Glomerular visceral epithelial cell (primary cell): Measurements from ENCODE around the gene GH2.
"Not testable (repeated sequence)": the region's sequence is repeated elsewhere in the genome, so short reads cannot be mapped to it uniquely, and the experiment has no call there.

Experiments
- DNase-seq: peaks from one replicate; pipeline ENCODE4 v3.0.0-alpha.2; 2016; ENCODE audit errors: extremely low spot score

GH2 gene

DNA sequence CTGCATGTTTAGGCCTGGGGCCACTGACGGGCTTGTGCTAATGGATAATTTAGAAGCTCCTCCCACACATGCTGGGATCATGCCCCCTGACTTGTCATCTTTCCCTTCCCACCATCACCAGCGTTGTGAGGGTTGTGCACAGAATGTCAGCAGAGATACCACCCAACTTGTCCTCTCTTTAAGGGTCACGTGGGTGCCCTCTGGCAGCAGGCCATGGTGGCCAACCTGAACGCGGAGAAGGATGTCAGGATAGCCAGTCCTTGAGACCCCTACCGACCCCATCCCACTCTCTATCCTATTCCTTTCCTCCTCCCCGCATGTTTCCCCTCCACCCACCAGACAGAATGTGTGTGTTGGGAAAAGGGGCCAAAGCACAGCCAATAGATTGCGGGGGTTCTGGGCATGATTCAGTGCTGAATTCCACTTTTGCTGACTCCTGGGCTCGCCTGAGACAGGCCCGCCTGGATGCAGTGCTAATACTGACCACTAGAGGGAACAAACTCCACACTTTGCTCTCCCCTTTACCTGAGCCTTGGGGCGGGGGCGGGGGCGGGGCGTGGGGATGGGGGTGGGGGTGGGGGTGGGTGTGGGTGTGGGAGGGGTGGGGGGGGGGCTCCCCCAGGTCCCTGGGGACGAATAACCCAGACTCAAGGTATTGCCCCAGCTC, at the start of gene GH2:
Gene GH2, minus strand, starts transcription at position 10 of the 667 bp plus-strand sequence. CDS start 143 bp downstream, outside the sequence.
- peak; percentile 54 for DNase-seq

DNA sequence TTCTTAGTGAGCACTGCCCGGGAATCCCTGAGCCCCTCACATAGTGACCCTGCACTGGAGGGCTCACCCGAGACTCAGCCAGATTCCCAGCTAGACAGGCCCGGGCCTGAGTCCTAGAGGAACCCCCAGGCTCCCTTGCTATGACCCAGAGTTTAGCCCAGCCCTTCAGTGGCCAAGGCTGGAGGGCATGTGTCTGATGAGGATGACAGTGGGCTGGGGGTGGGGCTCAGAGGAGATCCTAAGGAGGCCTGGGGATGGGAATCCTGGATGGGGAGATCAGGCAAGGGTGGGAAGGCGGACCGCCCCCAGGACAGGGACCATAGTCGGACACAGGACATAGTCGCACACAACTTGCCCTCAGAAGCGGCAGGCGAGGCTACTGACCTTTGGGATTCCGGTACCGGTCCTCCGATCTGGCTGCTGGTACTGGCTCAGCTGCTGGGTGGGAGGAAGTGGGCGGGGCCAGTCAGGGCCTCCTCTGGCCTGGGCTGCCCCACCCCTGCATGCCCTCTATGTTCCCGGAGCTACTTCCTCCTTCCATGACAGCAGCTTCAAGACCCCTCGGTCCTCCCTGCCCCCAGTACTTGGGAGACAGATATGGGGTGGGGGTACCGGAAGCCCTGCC, 49.3 kb upstream of the GH2 start:
- no peak for DNase-seq

DNA sequence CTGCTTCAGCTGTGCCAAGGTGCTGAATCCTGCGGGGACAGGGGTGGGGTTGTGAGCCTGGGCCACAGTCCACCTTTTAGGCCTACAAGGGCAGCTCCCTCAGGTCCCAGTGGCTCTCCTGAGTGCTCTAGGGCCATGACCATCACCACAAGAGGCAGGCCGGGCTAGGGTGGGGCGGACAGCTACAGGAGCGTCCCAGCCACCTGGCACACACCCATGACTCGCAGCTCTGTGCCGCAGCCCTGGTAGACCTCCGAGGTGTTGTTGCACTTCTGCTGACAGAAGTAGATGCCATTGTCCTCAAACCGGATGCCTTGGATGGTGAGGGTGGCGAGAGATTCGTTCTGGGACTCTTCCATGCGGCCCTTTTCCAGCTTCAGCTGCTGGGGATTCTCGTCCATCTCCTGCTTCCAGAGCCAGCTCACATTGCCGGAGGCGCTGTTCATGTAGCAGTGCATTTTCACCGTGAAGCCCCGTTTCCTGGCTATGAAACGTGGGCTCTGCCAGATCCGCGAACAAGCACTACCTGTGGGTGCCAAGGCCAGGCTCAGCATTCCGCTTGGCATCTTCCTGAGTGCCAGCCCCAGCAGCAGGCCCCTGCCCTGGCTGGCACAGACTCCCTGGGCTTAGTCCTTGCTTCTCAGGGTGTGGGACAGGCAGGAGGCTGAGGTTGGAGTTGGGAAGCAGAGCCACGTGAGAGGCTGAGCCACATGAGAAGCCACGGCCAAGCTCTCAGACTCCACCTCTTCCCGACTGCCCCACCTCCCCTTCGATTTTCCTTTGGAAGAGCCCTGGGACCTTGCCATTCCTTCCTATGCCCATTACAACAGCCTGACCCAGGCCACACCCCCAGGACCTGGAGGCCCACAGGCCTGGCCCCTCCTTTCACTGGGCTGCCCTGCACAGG, 48.4 kb upstream of the GH2 start:
- DNase-seq: no peak

DNA sequence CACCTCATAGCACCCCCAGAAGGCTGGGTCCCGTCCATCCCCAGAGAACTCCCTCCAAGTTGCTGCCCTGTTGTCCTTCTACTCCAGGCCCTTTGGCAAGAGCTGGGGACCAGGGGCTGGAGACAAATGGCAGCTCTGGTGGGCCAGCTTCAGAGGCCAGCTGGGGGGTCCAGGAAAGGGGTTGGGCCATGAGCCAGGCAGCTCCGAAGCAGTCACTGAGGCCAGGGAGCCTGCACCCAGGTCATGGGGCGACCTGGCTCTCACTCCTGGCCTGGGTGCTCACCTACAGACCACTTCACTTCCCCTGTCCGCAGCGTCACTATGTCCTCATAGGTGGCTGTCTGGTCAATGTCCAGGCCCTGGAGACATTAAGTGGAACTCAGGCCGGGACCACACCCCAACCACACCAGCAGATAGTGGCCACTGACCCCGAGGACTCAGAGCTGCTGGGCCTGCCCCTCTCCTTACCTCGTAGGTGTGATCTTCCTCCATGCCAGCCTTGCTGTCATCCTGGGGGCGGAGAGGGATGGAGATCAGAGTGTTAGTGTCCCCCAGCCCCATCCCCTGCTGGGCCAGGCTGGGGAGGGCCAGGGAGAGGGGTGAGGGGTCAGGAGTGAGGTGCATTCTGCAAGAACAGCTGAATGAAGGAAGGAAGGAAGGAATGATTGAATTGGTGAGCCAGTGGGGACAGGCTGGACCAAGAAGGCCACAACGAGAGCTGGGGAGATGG, 47.4 kb upstream of the GH2 start:
- no peak for DNase-seq

DNA sequence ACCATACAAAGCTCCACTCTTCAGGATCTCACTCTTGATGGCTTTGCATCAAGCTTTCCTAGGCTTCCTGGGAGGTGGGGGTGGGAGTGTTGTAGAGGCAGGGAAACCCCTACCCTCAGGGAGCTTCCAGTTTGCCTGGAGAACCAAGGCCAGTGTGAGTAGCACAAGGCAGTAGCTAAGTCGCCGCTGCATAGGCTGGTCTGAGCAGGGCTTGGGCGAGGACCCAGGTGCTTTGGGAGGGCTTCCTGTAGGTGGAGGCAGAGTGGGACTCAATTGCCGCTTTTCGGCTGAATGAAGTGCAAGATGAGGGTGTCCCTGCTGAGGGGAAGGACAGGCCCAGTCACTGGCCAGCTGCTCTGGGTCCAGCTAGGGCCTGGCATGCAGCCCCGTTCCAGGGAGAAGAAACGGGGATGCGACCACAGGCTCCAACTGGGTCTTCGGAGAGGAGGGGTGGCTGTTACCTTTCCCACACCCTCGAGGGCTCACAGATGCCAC, 46.5 kb upstream of the GH2 start:
- DNase-seq: no peak

DNA sequence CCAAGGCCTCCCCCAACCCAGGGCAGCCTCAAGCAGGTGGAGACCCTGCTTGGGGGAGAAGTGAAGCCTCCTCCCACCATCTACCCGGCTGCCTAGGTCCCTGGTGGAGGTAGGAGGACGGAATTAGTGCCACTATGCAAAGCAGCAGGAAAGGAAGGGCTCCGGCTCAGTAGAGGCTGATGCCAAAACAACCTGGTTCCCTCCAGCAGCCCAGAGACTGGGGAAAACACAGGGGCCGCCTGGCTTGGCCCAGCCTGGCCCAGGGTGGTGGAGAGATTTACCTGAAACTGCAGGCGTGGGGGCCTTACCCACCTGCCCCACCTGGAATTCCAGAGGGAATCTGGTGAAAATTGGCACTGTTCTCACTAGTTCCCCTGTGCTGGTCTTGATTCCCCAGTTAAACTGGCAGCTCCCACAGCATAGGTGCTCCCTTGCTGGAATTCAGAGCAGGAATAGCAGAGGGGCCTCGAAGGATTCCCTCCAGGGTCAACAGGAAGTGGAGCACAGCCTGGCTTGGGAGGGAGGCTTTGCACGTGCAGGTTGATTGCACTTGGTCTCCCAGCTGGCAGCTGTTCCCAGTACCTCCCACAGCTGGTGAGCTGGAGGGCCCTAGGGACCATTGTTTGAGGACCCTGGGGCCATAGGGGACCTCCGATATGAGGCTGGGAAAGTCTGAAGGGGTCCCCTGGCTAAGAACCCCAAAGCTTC, 45.9 kb upstream of the GH2 start:
- DNase-seq: no peak

DNA sequence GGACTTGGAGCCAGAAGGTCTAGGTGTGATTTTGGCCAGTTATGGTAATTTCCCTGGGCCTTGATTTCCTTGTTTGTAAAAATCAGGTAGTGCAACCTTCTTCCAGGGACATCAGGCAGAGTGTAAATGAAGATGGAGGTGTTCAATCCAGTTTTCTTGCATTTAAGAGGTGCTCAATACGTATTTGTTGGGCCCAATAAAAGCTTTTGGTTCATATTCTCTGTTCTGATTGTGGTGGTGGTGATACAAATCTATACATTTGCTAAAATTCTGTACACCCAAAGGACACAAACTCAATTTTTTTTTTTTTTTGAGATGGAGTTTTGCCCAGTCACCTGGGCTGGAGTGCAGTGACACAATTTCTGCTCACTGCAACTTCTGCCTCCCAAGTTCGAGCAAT, 44.4 kb upstream of the GH2 start:
- no peak for DNase-seq

DNA sequence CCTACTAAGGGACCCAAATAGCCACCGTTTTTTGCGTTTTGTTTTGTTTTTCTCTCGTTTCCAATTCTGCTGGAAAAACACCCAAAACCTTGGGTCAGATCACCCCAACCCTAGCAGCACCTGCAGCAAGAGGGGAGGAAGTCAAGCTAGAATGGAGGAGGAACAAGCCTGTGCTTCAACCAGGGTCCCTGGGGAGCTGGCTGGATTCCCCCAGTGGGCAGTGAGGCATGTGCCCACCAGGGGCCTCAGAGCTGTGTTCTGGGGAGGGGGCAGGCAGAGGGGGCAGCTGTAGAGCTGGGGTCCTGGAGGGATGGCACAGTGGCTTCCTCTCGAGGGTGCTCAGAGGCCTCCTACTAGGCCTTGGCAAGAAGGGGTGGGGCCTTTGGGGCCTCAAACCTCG, 43.9 kb upstream of the GH2 start:
- no peak for DNase-seq

DNA sequence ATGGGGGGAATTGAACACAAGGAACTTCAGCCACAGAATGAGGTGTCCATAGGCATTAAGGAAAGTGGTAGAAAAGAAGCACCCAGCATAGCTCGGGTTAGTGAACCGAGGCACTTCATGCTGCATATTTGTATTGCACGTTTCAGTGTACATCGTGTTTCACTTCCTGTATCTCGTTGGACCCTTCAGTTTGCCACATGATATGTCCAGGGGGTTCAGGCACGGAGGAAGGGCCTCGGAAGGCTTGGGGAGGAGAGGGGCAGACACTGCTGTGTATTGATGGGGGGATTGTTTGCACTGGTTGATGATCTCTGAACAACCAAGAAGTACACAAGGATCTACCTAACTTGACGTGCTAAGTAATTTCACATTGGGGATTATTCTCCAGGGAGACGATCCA, 40.7 kb upstream of the GH2 start:
- DNase-seq: not testable (repeated sequence)

DNA sequence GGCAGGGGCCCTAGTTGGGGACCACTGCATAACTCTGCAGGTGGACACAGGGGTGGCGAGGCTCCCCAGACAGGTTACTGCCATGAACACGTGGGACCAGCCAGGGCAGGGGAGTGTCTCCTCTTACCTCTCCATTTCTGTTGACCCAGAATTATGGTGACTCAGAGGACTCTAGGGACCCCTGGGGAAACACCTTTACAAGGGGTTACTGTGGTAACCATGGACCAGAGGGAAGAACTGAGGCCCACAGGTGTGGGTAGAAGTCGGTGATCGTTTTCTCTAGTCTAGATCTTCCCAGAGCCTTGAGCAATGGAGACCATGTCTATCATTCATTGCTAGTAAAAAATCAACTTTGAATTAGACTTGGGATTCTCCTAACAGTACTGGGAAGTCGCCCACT, 39.0 kb upstream of the GH2 start:
- DNase-seq: not testable (repeated sequence)

DNA sequence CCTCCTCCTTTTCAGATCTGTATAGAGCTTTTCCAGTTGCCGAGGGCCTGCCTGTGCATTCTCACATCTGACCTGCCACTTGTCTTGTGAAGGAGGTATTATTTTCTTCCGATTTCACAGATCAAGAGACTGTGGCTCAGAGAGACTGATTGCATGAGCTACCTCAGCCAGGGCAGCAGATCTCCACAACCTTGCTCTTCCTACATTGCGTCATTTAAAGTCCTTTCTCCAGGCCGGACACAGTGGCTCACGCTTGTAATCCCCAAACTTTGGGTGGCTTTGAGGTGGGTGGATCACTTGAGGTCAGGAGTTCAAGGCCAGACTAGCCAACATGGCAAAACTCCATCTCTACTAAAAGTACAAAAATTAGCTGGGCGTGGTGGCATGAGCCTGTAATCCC, 38.3 kb upstream of the GH2 start:
- DNase-seq: not testable (repeated sequence)

DNA sequence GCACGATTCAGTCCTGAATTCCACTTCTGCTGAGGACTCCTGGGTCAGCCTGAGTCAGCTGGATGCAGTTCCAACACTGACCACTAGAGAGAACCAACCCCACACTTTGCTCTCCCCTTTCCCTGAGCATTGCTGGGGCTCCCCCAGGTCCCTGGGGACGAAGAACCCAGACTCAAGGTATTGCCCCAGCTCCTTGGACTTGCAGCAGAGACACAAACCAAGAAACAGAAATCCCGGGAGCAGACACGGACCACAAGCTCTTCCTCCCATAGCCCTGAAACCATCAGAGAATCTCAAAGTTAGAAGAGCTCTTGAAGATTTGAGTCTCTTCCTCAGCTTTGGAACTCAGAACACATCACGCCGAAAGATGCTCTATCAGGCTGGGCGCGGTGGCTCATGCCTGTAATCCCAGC, 37.6 kb upstream of the GH2 start:
- peak; percentile 56 for DNase-seq

DNA sequence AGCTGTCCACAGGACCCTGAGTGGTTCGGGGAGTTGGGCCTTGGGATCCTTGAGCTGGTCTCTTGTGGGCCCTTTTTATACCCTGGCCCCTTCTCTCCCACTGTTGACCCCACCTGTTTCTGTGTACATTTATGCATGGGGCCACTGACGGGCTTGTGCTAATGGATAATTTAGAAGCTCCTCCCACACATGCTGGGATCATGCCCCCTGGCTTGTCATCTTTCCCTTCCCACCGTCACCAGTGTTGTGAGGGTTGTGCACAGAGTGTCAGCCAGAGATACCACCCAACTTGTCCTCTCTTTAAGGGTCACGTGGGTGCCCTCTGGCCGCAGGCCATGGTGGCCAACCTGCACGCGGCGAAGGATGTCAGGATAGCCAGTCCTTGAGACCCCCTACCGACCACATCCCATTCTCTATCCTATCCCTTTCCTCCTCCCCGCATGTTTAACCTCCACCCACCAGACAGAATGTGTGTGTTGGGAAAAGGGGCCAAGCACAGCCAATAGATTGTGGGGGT, 37.1 kb upstream of the GH2 start, which contains the start of gene GH1:
Gene GH1, minus strand, starts transcription at position 51 of the 517 bp plus-strand sequence. CDS start 63 bp downstream, outside the sequence.
- not testable (repeated sequence) for DNase-seq

DNA sequence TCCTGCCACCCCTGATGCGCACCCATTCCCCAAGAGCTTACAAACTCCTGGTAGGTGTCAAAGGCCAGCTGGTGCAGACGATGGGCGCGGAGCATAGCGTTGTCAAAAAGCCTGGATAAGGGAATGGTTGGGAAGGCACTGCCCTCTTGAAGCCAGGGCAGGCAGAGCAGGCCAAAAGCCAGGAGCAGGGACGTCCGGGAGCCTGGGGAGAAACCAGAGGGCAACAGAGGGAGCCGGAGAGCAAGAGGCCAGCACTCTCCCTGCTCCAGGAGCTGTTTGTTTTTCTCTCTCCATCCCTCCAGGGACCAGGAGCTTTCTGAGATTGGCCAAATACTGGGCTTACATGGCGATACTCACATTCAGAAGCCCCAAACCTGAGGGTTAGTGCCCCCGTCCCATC, 36.6 kb upstream of the GH2 start:
- no peak for DNase-seq

DNA sequence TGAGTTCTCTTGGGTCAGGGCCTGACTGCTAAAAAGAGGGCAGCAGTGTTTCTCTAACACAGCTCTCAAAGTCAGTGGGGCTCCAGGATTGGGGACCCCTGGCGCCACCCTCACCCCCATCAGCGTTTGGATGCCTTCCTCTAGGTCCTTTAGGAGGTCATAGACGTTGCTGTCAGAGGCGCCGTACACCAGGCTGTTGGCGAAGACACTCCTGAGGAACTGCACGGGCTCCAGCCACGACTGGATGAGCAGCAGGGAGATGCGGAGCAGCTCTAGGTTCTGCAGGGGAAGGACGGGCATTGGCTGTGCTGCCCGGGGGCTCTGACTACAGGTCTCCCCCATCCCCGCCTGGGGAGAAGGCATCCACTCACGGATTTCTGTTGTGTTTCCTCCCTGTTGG, 35.9 kb upstream of the GH2 start:
- no peak for DNase-seq

DNA sequence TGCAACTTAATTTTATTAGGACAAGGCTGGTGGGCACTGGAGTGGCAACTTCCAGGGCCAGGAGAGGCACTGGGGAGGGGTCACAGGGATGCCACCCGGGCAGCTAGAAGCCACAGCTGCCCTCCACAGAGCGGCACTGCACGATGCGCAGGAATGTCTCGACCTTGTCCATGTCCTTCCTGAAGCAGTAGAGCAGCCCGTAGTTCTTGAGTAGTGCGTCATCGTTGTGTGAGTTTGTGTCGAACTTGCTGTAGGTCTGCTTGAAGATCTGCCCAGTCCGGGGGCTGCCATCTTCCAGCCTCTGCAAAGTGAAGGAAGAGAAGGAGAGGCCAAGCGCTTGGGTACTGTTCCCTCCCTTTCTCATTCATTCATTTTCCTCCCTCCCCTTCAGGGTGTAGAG, 35.5 kb upstream of the GH2 start:
- not testable (repeated sequence) for DNase-seq

DNA sequence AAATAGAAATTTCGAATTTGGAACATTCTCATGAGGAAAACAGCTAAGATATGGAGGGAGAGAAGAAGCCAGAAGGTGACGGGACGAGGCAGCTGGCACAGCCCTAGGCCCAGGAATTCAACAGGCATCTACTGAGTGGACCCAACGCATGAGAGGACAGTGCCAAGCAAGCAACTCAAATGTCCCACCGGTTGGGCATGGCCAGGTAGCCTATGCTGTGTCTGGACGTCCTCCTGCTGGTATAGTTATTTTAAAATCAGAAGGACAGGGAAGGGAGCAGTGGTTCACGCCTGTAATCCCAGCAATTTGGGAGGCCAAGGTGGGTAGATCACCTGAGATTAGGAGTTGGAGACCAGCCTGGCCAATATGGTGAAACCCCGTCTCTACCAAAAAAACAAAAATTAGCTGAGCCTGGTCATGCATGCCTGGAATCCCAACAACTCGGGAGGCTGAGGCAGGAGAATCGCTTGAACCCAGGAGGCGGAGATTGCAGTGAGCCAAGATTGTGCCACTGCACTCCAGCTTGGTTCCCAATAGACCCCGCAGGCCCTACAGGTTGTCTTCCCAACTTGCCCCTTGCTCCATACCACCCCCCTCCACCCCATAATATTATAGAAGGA, 34.9 kb upstream of the GH2 start:
- no peak for DNase-seq

DNA sequence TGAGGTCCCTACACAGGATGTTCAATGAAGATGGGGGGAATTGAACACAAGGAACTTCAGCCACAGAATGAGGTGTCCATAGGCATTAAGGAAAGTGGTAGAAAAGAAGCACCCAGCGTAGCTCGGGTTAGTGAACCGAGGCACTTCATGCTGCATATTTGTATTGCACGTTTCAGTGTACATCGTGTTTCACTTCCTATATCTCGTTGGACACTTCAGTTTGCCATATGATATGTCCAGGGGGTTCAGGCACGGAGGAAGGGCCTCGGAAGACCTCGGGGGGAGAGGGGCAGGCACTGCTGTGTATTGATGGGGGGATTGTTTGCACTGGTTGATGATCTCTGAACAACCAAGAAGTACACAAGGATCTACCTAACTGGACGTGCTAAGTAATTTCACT, 34.0 kb upstream of the GH2 start:
- not testable (repeated sequence) for DNase-seq

DNA sequence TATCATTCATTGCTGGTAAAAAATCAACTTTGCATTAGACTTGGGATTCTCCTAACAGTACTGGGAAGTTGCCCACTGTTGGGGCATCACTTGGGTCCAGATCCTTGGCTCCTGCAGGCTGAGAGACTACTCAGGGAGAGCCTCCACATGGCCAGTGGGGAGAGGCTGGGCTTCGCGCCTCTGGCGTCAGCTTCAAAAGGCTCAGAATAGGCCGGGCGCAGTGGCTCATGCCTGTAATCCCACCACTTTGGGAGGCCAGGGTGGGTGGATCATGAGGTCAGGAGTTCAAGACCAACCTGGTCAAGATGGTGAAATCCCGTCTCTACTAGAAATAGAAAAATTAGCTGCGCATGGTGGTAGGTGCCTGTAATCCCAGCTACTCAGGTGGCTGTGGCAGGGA, 32.7 kb upstream of the GH2 start:
- DNase-seq: no peak

DNA sequence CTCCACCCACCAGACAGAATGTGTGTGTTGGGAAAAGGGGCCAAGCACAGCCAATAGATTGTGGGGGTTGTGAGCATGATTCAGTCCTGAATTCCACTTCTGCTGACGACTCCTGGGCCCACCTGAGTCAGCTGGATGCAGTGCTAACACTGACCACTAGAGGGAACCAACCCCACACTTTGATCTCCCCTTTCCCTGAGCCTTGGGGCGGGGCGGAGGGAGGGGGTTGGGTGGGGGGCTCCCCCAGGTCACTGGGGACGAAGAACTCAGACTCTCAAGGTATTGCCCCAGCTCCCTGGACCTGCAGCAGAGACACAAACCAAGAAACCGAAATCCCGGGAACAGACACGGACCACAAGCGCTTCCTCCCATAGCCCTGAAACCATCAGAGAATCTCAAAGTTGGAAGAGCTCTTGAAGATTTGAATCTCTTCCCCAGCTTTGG, 29.9 kb upstream of the GH2 start:
- peak; percentile 37 for DNase-seq
